Measurements from ENCODE around the gene SGMS1. TPM values are rescaled to one million over a fixed set of nuclear protein-coding genes. Genes with fewer than 3 reads are reported as not detected.
"Not testable (repeated sequence)": the region's sequence is repeated elsewhere in the genome, so short reads cannot be mapped to it uniquely, and the experiment has no call there.

Gene SGMS1
- 21.0 and 23.1 TPM in 2 replicates for total RNA-seq (2014; rRNA removed; shearing (Covaris generic))

GRCh38 chr10:50623663-50624412 is at the start of gene SGMS1:
SGMS1 (minus strand) TSS chr10:50623956; CDS start chr10:50344114, 279,842 bp downstream.
- DNase-seq (ENCODE audit: low read depth), result peak; percentile 82

DNA sequence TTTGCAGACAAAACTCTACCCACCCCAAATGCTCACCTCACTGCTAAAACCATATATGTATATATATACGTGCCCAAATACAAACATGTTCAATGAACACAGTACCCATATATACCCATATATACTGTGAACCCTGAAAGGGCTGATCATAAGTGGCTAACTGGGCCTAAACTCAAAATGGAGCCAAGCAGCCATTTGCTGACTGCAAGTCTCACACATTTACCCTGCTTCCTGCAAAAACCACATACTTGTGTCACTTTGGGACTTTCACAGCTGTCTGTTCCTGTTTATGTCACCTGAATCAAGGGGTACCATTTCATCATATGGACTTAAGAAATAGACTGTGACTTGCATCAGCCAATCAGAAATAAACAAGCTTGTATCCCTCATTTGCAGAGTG is 48.4 kb upstream of the SGMS1 start:
- DNase-seq (ENCODE audit: low read depth), result not testable (repeated sequence)

- DNase-seq (ENCODE audit: low read depth), result not testable (repeated sequence)
These were observed 47.9 kb upstream of the SGMS1 start for GRCh38 chr10:50671645-50672044.

GRCh38 chr10:50669957-50670356 is 46.2 kb upstream of the SGMS1 start:
- not testable (repeated sequence) for DNase-seq (ENCODE audit: low read depth)

GRCh38 chr10:50667353-50667752 is 43.6 kb upstream of the SGMS1 start:
- not testable (repeated sequence) for DNase-seq (ENCODE audit: low read depth)

- DNase-seq (ENCODE audit: low read depth), result not testable (repeated sequence)
These were observed 38.7 kb upstream of the SGMS1 start for GRCh38 chr10:50662420-50662819.

GRCh38 chr10:50661563-50661962 is 37.8 kb upstream of the SGMS1 start:
- DNase-seq (ENCODE audit: low read depth), result not testable (repeated sequence)

- DNase-seq (ENCODE audit: low read depth), result not testable (repeated sequence)
These were observed 36.3 kb upstream of the SGMS1 start for GRCh38 chr10:50659865-50660730.

- not testable (repeated sequence) for DNase-seq (ENCODE audit: low read depth)
These were observed 35.5 kb upstream of the SGMS1 start for GRCh38 chr10:50659016-50659864.

DNA sequence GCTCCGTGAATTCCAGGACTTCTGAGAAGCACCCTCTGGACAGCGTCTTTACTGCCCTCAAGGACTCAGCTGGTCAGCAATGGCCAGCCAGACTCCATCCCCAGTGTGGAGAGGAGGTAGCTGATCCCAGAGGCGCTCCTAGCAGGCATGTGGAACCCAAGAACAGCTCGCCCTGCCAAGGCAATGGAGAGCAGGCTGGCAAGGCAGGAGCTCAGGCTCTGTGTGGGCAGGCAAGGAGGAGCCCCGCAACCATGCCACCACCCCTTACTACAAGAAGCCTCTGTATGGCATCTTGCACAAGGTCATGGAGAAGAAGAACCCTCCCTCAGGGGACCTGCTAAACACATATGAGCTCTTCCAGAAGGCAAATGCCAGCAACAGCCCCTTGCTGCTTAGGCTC is 34.4 kb upstream of the SGMS1 start:
- DNase-seq (ENCODE audit: low read depth), result no peak

GRCh38 chr10:50653758-50654157 is 30.0 kb upstream of the SGMS1 start:
- no peak for DNase-seq (ENCODE audit: low read depth)

DNA sequence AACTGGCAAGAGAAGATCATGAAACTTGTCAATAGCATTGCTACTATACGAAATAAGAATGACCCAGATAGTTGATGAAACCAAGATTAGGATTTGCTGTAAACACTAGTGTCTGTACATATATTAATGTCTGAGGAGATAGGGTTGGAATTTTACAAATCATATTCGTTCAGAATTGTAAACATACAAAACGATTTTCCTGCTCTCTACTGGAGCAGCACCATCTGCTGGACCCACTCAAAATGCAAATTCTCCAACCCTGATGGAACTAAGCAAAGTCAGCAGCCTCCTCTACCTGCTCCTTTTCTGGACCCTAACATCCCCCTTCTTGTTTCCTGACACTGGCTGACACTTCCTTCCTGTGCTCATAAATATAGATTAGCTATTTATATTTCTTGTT is 29.4 kb upstream of the SGMS1 start:
- peak; percentile 27 for DNase-seq (ENCODE audit: low read depth)

DNA sequence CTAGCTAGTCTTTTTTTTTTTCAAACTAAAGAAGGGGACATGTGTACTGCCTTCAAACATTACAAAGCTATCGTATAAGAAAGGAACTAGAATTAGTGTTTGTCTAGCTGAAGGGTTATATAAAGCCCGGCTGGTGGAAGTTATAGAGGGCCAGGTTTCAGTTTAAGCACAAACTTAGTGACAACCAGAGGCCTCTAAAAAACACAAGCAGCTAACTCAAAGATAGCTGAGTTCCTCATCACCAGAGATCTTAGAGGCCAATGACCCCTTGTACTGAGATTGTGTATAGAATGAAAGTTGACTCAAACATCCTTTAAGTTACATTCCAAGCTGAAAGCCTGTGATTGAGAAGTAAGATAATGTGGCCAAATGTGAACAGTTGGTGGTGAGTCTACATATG is 28.1 kb upstream of the SGMS1 start:
- no peak for DNase-seq (ENCODE audit: low read depth)

GRCh38 chr10:50650481-50650880 is 26.7 kb upstream of the SGMS1 start:
- no peak for DNase-seq (ENCODE audit: low read depth)

GRCh38 chr10:50648935-50649227 is 25.1 kb upstream of the SGMS1 start:
- no peak for DNase-seq (ENCODE audit: low read depth)

- no peak for DNase-seq (ENCODE audit: low read depth)
These were observed 24.6 kb upstream of the SGMS1 start for GRCh38 chr10:50648089-50648934.

DNA sequence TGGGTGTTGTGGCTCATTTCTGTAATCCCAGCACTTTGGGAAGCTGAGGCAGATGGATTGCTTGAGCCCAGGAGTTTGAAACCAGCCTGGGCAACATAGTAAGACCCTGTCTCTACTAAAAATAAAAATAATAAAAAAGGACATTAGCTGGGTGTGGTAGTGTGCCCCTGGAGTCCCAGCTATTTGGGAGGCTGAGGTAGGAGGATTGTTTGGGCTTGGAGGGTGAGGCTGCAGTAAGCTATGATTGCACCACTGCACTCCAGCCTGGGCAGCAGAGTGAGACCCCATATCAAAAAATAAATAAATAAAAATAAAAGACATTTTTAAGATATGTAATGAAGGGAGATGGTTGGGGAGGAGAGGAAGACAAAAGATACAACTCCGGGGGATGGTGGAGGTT is 23.6 kb upstream of the SGMS1 start:
- not testable (repeated sequence) for DNase-seq (ENCODE audit: low read depth)

- DNase-seq (ENCODE audit: low read depth), result no peak
These were observed 21.5 kb upstream of the SGMS1 start for GRCh38 chr10:50645236-50645635.

DNA sequence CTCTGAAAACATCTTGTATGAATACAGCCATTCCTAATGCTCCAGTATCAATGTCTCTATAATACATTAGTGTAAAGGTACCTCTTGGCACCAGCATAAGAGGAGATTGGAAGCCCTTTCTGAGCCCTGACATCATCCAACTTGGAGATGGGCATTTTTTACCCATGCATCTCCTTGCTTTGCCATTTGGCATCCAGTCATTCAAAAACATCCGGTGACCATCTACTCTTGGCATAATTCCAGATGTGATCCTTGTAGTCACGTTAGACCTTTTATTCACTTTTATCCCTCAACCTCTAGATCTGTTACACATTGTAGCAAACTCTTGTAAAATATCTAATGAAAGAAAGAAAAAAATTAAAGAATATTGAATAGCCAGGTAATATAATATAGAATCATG is 17.9 kb upstream of the SGMS1 start:
- peak; percentile 51 for DNase-seq (ENCODE audit: low read depth)

- DNase-seq (ENCODE audit: low read depth), result no peak
These were observed 16.5 kb upstream of the SGMS1 start for GRCh38 chr10:50640238-50640637.
